ENCODE data around the gene TBCD. TPM values are rescaled to one million over a fixed set of nuclear protein-coding genes. Genes with fewer than 3 reads are reported as not detected.

The TBCD gene
- total and polyA plus RNA-seq, 8 donors: 28.7 to 161 (median 40.0) TPM

- intact Hi-C loops (cut with DNase I): no loop called here
- 86 to 91% methylated on average over 27 of the region's 27 CpGs for WGBS, 2 donors
- Histone ChIP-seq H3K27ac (no peak overlapping the region), H3K27me3 (no peaks in the 10 kb centered on the region), H3K9me3 (no peaks in the 10 kb centered on the region), H3K4me3 (no peak overlapping the region), H3K4me1 (no peaks in the 10 kb centered on the region), H3K36me3 (no peaks in the 10 kb centered on the region)
- peak in 1 of 6 donors; percentile 12 for DNase-seq
- FAIRE-seq: no peak
- TF ChIP-seq, protein P1, sequence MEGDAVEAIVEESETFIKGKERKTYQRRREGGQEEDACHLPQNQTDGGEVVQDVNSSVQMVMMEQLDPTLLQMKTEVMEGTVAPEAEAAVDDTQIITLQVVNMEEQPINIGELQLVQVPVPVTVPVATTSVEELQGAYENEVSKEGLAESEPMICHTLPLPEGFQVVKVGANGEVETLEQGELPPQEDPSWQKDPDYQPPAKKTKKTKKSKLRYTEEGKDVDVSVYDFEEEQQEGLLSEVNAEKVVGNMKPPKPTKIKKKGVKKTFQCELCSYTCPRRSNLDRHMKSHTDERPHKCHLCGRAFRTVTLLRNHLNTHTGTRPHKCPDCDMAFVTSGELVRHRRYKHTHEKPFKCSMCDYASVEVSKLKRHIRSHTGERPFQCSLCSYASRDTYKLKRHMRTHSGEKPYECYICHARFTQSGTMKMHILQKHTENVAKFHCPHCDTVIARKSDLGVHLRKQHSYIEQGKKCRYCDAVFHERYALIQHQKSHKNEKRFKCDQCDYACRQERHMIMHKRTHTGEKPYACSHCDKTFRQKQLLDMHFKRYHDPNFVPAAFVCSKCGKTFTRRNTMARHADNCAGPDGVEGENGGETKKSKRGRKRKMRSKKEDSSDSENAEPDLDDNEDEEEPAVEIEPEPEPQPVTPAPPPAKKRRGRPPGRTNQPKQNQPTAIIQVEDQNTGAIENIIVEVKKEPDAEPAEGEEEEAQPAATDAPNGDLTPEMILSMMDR (IDR thresholded peaks at IDR 0.05): no peak
- peak in 3 of 4 donors; percentile 59 to 71 (median 64) for ATAC-seq
Measured at GRCh38 chr17:82804442-82805191, 52.8 kb downstream of the TBCD start.

GRCh38 chr17:82805254-82805653, 53.4 kb downstream of the TBCD start:
- H3K4me3 ChIP-seq: no peak overlapping the region
- no peaks in the 10 kb centered on the region for H3K27me3 ChIP-seq
- 88 to 91% methylated on average over 13 of the region's 13 CpGs for WGBS, 2 donors
- no peak overlapping the region for H3K27ac ChIP-seq
- DNase-seq (no peak), FAIRE-seq (no peak), ATAC-seq (no peak)
- intact Hi-C loops (cut with DNase I): no loop called here
- no peaks in the 10 kb centered on the region for H3K36me3 ChIP-seq
- H3K4me1 ChIP-seq: no peaks in the 10 kb centered on the region
- H3K9me3 ChIP-seq: no peaks in the 10 kb centered on the region
- TF ChIP-seq, protein P1 (IDR thresholded peaks at IDR 0.05): no peak

GRCh38 chr17:82805823-82806222, 54.0 kb downstream of the TBCD start:
- H3K27ac ChIP-seq: no peak overlapping the region
- no peaks in the 10 kb centered on the region for H3K27me3 ChIP-seq
- no peaks in the 10 kb centered on the region for H3K9me3 ChIP-seq
- ATAC-seq (no peak), DNase-seq (no peak), FAIRE-seq (no peak)
- intact Hi-C loops (cut with DNase I): no loop called here
- 88 to 89% methylated on average over 19 of the region's 19 CpGs for WGBS, 2 donors
- H3K36me3 ChIP-seq: no peaks in the 10 kb centered on the region
- H3K4me3 ChIP-seq: no peak overlapping the region
- no peaks in the 10 kb centered on the region for H3K4me1 ChIP-seq
- TF ChIP-seq, protein P1 (IDR thresholded peaks at IDR 0.05): no peak

- no peaks in the 10 kb centered on the region for H3K27me3 ChIP-seq
- no peak overlapping the region for H3K4me3 ChIP-seq
- H3K36me3 ChIP-seq: no peaks in the 10 kb centered on the region
- ATAC-seq (no peak), FAIRE-seq (no peak), DNase-seq (no peak)
- TF ChIP-seq, protein P1 (IDR thresholded peaks at IDR 0.05): no peak
- H3K27ac ChIP-seq: no peak overlapping the region
- H3K9me3 ChIP-seq: no peaks in the 10 kb centered on the region
- 93 to 94% methylated on average over 21 of the region's 21 CpGs for WGBS, 2 donors
- H3K4me1 ChIP-seq: no peaks in the 10 kb centered on the region
- intact Hi-C loops (cut with DNase I): no loop called here
Measured at GRCh38 chr17:82806645-82807044, 54.8 kb downstream of the TBCD start.

DNA sequence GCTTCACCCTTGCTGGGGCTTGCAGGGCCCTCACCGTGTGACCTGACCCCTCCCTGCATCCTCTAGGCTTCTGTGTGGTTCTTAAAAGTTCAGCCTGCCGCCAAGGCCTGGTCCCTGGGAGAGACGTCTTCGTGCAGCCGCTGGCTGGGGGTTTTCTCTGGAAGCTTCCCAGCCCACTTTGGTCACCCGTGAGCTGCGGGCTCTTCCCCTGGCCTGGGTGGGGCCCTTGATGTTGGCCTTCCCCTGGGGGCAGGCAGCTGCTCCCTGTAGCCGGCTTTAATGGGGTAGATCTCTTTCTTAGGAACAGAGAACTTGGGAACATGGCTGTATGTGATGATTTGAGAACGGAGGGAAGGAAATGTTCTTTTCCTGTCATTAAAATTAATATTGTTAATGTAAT, 55.2 kb downstream of the TBCD start:
- DNase-seq (no peak), ATAC-seq (no peak), FAIRE-seq (no peak)
- no peaks in the 10 kb centered on the region for H3K36me3 ChIP-seq
- intact Hi-C loops (cut with DNase I): no loop called here
- H3K9me3 ChIP-seq: no peaks in the 10 kb centered on the region
- H3K4me1 ChIP-seq: no peaks in the 10 kb centered on the region
- TF ChIP-seq, protein P1 (IDR thresholded peaks at IDR 0.05): no peak
- H3K27ac ChIP-seq: no peak overlapping the region
- H3K27me3 ChIP-seq: no peaks in the 10 kb centered on the region
- WGBS, 2 donors: 86% methylated on average over 9 of the region's 9 CpGs
- H3K4me3 ChIP-seq: no peak overlapping the region
